Measurements from ENCODE around the gene DDX28. TPM values are rescaled to one million over a fixed set of nuclear protein-coding genes. Genes with fewer than 3 reads are reported as not detected.
"Not testable (repeated sequence)": the region's sequence is repeated elsewhere in the genome, so short reads cannot be mapped to it uniquely, and the experiment has no call there.

DDX28 gene
- total RNA-seq, 2 donors from 2014 or later = 5.4 to 5.8 TPM

DNA sequence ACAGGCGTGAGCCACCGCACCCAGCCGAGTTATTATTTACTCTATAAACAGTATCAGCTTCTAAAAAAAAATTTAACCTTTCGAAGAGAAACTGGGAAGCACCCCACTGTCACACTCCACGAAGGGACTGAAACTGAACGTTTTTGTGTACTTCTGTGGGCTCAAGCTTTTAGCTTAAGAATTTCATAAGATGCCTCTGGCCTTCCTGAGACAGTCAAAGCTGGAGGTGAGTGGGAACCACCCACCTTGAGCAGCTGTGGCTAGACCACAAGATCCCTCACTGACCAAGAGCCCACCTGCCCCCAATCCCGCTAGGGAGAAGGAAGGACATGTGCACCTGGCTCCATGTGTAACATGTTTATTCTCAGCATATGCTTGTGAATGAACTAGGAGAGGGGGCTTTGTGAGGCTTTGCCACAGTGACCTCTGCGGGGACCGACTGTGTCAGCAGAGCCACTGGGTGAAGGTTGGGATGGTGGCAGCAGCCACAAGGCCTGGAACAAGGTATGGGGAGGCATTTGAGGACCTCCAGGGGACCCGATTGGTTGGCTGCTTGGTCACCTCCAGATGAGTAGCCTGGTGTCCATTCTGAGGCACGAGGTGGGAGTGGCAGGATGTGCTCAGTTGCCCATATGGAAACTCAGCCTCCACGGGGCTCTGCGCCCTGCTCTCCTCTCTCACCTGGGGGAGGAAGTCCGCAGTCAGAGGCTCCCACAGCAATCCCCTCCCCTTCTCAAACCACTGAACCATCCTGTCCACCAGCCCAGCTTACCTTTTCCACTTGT is 47.5 kb downstream of the DDX28 start:
- no peaks in the 10 kb centered on the region for H3K27me3 ChIP-seq (replicated peaks; ENCODE audit: insufficient read depth)
- H3K27ac ChIP-seq = no peak overlapping the region
- no peak for ATAC-seq (ENCODE audit: insufficient number of reproducible peaks, low FRiP score, low read depth)
- no peak overlapping the region for H3K4me3 ChIP-seq
- TF ChIP-seq, protein P1, sequence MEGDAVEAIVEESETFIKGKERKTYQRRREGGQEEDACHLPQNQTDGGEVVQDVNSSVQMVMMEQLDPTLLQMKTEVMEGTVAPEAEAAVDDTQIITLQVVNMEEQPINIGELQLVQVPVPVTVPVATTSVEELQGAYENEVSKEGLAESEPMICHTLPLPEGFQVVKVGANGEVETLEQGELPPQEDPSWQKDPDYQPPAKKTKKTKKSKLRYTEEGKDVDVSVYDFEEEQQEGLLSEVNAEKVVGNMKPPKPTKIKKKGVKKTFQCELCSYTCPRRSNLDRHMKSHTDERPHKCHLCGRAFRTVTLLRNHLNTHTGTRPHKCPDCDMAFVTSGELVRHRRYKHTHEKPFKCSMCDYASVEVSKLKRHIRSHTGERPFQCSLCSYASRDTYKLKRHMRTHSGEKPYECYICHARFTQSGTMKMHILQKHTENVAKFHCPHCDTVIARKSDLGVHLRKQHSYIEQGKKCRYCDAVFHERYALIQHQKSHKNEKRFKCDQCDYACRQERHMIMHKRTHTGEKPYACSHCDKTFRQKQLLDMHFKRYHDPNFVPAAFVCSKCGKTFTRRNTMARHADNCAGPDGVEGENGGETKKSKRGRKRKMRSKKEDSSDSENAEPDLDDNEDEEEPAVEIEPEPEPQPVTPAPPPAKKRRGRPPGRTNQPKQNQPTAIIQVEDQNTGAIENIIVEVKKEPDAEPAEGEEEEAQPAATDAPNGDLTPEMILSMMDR (IDR thresholded peaks at IDR 0.05) = no peak
- H3K4me1 ChIP-seq (ENCODE audit: control insufficient read depth in 1 of 2, low read depth in 2 of 2) = no peaks in the 10 kb centered on the region
- no peaks in the 10 kb centered on the region for H3K36me3 ChIP-seq
- H3K9me3 ChIP-seq = no peaks in the 10 kb centered on the region
- no peak for DNase-seq (ENCODE audit: low spot score)

DNA sequence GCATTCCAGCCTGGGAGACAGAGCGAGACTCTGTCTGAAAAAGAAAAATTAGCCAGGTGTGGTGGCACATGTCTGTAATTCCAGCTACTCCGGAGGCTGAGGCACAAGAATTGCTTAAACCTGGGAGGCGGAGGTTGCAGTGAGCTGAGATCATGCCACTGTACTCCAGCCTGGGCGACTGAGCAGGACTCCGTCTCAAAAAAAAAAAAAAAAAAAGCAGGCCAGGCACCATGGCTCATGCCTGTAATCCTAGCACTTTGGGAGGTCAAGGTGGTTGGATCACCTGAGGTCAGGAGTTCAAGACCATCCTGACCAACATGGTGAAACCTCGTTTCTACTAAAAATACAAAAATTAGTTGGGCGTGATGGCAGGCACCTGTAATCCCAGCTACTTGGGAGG is 50.7 kb downstream of the DDX28 start:
- not testable (repeated sequence) for ATAC-seq (ENCODE audit: insufficient number of reproducible peaks, low FRiP score, low read depth); H3K4me1 ChIP-seq (ENCODE audit: control insufficient read depth in 1 of 2, low read depth in 2 of 2); H3K9me3 ChIP-seq; H3K27ac ChIP-seq; H3K4me3 ChIP-seq; DNase-seq (ENCODE audit: low spot score); H3K27me3 ChIP-seq (replicated peaks; ENCODE audit: insufficient read depth); H3K36me3 ChIP-seq

DNA sequence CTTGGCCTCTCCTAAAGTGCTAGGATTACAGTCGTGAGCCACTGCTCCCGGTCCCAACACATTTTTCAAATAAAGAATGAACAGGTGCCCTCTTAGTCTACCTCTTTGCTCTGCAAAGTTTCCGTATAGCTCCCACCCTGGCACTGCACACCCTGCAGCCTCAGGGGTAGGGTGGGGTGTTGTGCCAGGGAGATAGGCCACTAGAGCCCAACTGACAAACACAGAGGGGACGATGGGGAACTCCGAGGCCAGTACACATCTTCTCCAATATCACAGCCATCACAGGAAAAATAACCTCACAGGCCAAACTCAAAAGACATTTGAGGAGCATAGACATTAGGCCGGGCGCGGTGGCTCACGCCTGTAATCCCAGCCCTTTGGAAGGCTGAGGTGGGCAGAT is 51.9 kb downstream of the DDX28 start:
- H3K27ac ChIP-seq = no peak overlapping the region
- no peak for DNase-seq (ENCODE audit: low spot score)
- TF ChIP-seq, protein P1 (IDR thresholded peaks at IDR 0.05) = no peak
- H3K4me1 ChIP-seq (ENCODE audit: control insufficient read depth in 1 of 2, low read depth in 2 of 2) = peaks cover 9 to 16% of the 10 kb centered on the region in 2 donors
- ATAC-seq (ENCODE audit: insufficient number of reproducible peaks, low FRiP score, low read depth) = no peak
- H3K4me3 ChIP-seq = no peak overlapping the region
- no peaks in the 10 kb centered on the region for H3K36me3 ChIP-seq
- no peaks in the 10 kb centered on the region for H3K27me3 ChIP-seq (replicated peaks; ENCODE audit: insufficient read depth)
- no peaks in the 10 kb centered on the region for H3K9me3 ChIP-seq

Other genes with a start within 250 kb of the DDX28 start
- 10 to 100 TPM; 14.1 to 14.5 TPM for gene RANBP10, start 216.7 kb downstream of the DDX28 start, total RNA-seq
- gene TSNAXIP1, start 216.3 kb downstream of the DDX28 start, total RNA-seq = 1 to 10 TPM; 4.1 to 8.5 TPM
- gene THAP11, start 180.9 kb downstream of the DDX28 start, total RNA-seq = 10 to 100 TPM; 67.5 to 74.7 TPM
- gene NUTF2, start 176.3 kb downstream of the DDX28 start, total RNA-seq = 100 to 1,000 TPM in 1 of 2 donors, 10 to 100 TPM in 1; 79.0 to 172 TPM
- gene CENPT, start 175.5 kb downstream of the DDX28 start, total RNA-seq = 10 to 100 TPM; 59.6 to 70.9 TPM
- 10 to 100 TPM; 57.4 to 61.0 TPM for gene EDC4, start 150.2 kb downstream of the DDX28 start, total RNA-seq
- gene NRN1L, start 138.3 kb downstream of the DDX28 start, total RNA-seq = not detected
- gene PSKH1, start 130.0 kb downstream of the DDX28 start, total RNA-seq = 10 to 100 TPM; 24.1 to 36.0 TPM
- 1 to 10 TPM in 1 of 2 donors, under 1 TPM in 1; 0.54 to 2.5 TPM for gene CTRL, start 91.4 kb downstream of the DDX28 start, total RNA-seq
- gene PSMB10, start 86.4 kb downstream of the DDX28 start, total RNA-seq = 10 to 100 TPM; 19.8 to 52.7 TPM
- gene LCAT, start 79.1 kb downstream of the DDX28 start, total RNA-seq = 10 to 100 TPM; 28.1 to 46.6 TPM
- 100 to 1,000 TPM; 163 to 168 TPM for gene SLC12A4, start 54.6 kb downstream of the DDX28 start, total RNA-seq
- not detected for gene DPEP3, start 42.7 kb downstream of the DDX28 start, total RNA-seq
- gene DPEP2, start 23.7 kb downstream of the DDX28 start, total RNA-seq = 1 to 10 TPM in 1 of 2 donors, under 1 TPM in 1; 0.81 to 6.1 TPM
- not detected for gene DPEP2NB, start 7.3 kb downstream of the DDX28 start, total RNA-seq
- gene DUS2, start 52 bp upstream of the DDX28 start, total RNA-seq = 1 to 10 TPM; 5.3 to 8.4 TPM
- gene NFATC3, start 62.1 kb upstream of the DDX28 start, total RNA-seq = 10 to 100 TPM; 51.1 to 56.7 TPM
- gene ESRP2, start 212.9 kb upstream of the DDX28 start, total RNA-seq = 1 to 10 TPM; 2.0 to 9.1 TPM
- 10 to 100 TPM; 17.8 to 34.9 TPM for gene PLA2G15, start 222.1 kb upstream of the DDX28 start, total RNA-seq
- gene SLC7A6, start 241.3 kb upstream of the DDX28 start, total RNA-seq = 100 to 1,000 TPM in 1 of 2 donors, 10 to 100 TPM in 1; 92.1 to 125 TPM

All from thoracic aorta (tissue), 2 donors.